Tibial nerve (tissue), 4 donors: ENCODE results near the gene STRBP.

Experiments used
- CTCF ChIP-seq, 5 experiments: fragments of 200-600 bp in 3 of 5; fragments of 450-650 bp in 2 of 5; sonication (generic) in 3 of 5; IDR thresholded peaks; one replicate each; pipeline ENCODE4 v1.5.1; 2016 to 2019; ENCODE audit warnings: antibody characterized with exemption in 5 of 5, mild to moderate bottlenecking in 3 of 5, moderate library complexity in 2 of 5
- EP300 ChIP-seq, 2 donors: sonication (generic); formaldehyde crosslinking; IDR thresholded peaks; one replicate each; pipeline ENCODE4 v1.6.1; 2017; ENCODE audit warnings: antibody characterized with exemption in 2 of 2, mild to moderate bottlenecking in 1 of 2
- POLR2A ChIP-seq, 2 donors: fragments of 450-650 bp; IDR thresholded peaks; one replicate each; pipeline ENCODE4 v1.6.1; 2017; ENCODE audit warnings: antibody characterized with exemption in 2 of 2, mild to moderate bottlenecking in 2 of 2, moderate library complexity in 2 of 2

- TF ChIP-seq CTCF (IDR thresholded peaks at IDR 0.05) (no peak), POLR2A (IDR thresholded peaks at IDR 0.05) (no peak), EP300 (IDR thresholded peaks at IDR 0.05) (no peak)
Measured at GRCh38 chr9:123314617-123315016, 46.2 kb upstream of the STRBP start.
